WI38 (cell line): ENCODE measurements around the gene NDUFB5.

ENCODE experiments used
- H3K4me3 ChIP-seq: 2 replicates; pipeline ENCODE4 v1.5.1; 2011; ENCODE audit warnings: low read depth, mild to moderate bottlenecking, control low read depth, low read length
- CTCF ChIP-seq: IDR thresholded peaks from 2 replicates; pipeline ENCODE4 v1.5.1; 2012; ENCODE audit warnings: low read depth, mild to moderate bottlenecking, control low read depth, low read length

The NDUFB5 gene

DNA sequence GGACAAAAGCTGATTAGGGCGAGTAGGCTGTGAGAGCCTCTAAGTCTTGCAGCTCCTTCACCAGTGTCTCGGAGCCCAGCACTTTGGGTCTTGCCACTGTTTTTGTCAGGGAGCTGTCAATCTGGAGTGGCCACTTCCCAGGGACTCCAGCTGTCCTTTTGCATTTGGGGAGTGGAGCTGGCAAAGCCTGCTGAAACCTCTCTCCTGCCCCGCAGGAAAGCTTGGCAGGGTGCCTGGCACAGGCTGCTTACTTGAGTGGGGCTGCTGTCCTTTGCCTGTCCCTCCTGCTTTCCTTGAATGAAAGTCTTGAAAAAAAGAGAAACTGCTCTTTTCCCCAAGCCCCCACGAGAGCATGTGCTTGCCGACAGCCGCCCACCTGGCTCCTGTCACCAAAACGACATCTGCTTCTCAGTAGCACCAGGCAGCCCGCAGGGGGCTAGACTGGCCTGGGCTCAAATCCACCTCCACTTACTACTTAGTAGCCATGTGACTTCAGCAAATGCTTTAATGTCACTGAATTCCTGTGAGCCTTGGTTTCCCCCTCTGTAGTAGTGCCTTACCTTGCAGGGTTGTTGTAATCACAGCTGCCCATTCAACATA, 61.9 kb downstream of the NDUFB5 start:
- TF ChIP-seq CTCF, result no peak
- no peak overlapping the region for H3K4me3 ChIP-seq

GRCh38 chr3:179668429-179668828, 63.8 kb downstream of the NDUFB5 start:
- TF ChIP-seq CTCF, result no peak
- no peak overlapping the region for H3K4me3 ChIP-seq

- H3K4me3 ChIP-seq, result no peak overlapping the region
- TF ChIP-seq CTCF, result no peak
These were observed 65.7 kb downstream of the NDUFB5 start for GRCh38 chr3:179670311-179670710.

GRCh38 chr3:179671309-179671708, 66.7 kb downstream of the NDUFB5 start:
- no peak for TF ChIP-seq CTCF
- H3K4me3 ChIP-seq, result no peak overlapping the region

- no peak for TF ChIP-seq CTCF
- no peak overlapping the region; the same call in 1 of the 2 replicates for H3K4me3 ChIP-seq
These were observed 67.2 kb downstream of the NDUFB5 start for GRCh38 chr3:179671747-179672242.

DNA sequence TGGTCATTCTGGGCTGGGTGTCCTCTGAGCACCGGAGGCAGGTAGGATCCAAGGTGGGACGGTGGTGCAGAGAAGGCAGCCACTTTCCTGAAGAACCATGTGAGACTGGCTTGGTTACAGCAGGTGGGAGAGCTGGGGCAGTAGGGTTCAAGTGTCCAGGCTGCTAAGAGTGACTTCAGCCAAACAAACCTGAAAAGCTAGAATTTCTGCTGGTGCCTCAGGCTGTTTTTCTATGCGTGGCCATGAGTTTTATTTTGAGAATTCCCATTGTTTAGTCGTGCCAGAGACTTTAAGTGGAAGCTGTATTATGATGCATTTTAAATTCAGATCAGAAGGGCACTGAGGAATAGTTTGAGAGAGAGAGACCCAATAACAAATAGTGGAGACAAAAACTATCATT, 68.3 kb downstream of the NDUFB5 start:
- TF ChIP-seq CTCF, result no peak
- H3K4me3 ChIP-seq, result no peak overlapping the region

DNA sequence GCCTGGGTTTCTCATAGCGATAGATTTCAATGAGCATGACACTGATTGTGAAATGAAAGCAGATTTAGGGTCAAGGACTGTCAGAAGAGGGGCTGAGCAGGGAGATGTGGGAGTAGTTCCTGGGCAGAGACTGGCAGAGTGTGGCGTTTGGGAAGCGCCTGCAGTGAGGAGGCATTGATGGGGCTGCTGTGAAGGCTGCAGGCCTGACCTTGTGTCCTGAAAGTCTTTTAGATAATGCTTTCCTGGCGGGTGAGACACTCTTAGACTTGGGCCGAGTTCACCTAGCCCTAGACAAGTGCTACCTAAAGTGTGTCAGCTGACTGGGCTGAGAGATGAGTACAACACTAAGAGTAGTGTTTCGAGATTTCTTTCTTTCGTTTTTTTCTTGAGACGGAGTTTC, 68.9 kb downstream of the NDUFB5 start:
- no peak for TF ChIP-seq CTCF
- H3K4me3 ChIP-seq, result no peak overlapping the region
